ENCODE measurements around the gene INPP5E.

Gene INPP5E, protein sequence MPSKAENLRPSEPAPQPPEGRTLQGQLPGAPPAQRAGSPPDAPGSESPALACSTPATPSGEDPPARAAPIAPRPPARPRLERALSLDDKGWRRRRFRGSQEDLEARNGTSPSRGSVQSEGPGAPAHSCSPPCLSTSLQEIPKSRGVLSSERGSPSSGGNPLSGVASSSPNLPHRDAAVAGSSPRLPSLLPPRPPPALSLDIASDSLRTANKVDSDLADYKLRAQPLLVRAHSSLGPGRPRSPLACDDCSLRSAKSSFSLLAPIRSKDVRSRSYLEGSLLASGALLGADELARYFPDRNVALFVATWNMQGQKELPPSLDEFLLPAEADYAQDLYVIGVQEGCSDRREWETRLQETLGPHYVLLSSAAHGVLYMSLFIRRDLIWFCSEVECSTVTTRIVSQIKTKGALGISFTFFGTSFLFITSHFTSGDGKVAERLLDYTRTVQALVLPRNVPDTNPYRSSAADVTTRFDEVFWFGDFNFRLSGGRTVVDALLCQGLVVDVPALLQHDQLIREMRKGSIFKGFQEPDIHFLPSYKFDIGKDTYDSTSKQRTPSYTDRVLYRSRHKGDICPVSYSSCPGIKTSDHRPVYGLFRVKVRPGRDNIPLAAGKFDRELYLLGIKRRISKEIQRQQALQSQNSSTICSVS

DNA sequence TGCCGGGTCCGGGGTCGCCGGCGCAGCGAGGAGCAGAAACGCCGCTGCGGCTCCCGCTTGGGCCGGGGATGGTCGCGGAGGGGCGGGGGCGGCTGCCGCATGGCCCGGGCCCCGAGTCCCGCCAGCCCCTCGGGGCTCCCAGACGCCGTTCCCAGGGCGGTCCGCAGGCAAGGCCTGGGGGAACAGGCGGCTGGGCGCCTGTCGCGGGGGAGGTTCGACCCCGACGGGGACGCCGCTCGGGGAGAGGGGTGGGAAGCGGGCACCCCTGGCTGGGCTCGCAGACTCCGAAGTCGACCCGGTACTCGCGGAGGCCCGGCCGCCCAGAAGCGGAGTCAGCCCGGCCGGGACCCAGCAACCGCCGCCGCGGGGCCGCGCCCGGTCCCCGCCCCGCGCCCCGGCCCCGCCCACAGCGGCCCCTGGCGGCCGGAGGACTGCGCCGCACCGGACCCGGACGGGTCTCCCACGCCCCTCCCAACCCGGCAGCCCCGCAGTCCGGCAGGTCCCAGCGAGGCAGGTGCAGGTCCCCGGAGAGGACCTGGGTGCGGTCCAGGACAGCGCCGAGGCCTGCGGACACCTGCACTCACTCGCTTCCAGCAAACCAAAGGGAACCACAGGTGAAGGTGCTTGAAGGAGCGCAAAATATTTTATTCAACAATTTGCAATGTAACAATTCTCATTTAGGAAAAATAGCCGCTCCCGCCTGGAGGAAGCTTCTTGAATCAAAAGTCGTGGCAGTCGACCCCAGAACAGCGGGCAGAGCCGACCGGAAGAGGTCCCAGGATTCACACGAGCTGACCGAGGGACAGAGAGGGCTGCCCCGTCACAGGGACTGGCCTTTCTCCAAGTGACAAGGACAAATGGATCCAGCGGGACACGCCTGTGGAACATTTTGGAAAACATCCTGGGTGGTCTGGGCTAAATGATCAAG, at the start of gene INPP5E:
TSS of gene INPP5E (minus strand) at position 365 of the 928 bp plus-strand sequence. CDS start 426 bp downstream, outside the sequence.
- DNase-seq: peak; percentile 53

DNA sequence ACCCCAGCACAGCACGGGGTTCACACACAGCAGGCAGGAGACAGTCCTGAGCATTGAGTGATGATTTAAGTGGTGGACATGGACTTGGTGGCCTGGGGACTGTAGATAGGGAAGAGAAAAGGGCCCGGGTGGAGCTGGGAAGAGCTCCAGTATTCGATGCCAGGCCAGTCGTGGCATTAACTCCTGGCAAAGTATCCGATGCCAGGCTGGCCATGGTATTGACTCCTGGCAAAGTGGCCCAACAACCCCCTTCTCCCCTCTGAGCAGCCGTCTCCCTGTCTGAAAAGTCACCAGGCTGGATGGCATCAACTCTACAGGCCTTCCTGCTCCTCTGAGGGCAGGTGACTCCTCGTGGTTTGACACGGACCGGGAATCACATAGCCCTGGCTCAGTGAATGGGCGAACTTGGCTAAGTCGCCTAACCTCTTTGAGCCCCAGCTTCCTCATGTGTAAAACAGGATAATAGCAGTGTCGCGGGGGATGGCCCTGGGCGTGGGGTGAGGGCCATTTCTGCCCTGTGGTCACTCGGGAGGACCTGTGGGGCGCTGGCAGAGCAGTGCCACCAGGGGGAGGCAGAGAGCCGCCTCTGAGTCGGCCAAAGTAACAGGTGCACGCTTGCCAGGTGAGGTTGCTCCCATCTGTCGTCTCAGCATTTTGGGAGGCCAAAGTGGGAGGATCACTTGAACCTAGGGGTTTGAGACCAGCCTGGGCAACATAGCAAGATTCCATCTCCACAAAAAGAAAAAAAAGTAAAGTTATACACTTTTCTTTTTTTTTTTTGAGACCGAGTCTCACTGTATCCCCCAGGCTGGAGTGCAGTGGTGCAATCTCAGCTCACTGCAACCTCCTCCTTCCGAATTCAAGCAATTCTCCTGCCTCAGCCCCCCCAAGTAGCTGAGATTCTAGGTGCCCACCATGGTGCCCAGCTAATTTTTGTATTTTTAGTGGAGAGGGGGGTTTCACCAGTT, 48.9 kb upstream of the INPP5E start:
- DNase-seq: peak; percentile 37

GRCh38 chr9:136487672-136488071, 48.0 kb upstream of the INPP5E start:
- DNase-seq: no peak

DNA sequence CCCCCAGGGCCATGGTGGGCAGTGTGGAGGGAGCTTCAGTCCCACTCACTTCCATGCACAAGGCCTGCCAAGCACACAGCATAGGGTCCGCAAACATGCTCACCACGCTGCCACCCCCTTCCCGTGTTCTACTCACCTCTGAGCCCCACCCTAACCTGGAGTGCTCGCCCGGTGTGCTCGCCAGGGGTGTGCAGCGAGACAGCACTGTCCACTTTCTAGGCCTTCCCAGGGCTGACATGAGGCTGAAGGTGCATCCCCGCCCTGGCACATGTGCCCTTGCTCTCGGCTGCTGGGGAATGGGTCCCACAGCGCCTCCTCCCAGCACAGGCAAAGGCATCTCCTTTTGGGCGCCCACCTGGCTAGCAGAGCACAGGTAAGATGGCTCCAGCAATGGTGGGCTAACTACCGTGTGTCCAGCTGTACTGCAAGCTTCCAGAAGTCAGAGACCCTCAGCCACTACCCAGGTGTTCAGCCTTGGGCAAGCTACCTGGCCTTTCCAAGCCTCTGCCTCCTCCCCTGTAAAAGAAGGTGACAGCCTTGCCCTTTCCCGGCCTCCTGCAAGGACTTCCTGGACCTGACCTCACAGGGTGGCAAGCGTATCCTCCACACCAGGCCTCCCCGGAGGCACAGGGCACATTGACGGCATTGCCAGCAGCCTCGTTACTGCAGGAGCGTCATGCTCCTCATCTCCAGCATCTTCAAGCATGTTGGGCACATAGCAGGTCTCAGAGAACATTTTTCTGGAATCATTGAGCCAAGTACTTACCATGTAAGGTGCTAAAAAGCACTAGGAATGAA, 47.4 kb upstream of the INPP5E start:
- no peak for DNase-seq

- no peak for DNase-seq
Observed at GRCh38 chr9:136486131-136486530, 46.5 kb upstream of the INPP5E start.

- DNase-seq: peak; percentile 48
Observed at GRCh38 chr9:136485049-136486045, 45.7 kb upstream of the INPP5E start.

GRCh38 chr9:136484153-136485048, 44.8 kb upstream of the INPP5E start:
- DNase-seq: peak; percentile 35

DNA sequence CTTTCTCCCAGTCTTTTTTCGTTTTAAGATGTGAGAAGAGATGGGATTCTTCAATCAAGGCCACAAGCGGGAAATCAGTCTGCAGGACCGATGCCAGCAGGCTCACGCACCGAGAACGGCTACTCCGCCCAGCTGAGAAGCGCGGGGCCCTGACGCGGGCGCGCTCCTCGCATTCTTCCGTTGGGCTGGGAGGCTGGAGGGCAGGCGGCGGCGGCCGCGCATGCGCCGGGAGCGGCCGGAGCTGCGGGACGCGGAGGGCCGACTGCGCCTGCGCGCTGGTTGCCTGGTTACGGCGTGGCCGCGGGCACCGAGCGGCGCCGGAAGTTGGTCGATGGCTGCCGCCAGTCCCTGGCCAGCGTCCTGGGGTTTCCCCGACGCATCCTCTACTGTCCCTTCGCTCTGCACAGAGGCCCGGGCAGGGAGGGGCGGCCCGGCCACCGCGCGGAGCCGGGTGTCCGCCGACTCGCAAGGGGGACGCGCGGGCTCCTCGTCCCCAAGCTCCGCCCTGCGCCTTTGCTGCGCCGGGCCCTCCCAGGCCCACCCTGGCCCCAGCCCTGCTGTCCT, 44.0 kb upstream of the INPP5E start:
- peak; percentile 93 for DNase-seq

DNA sequence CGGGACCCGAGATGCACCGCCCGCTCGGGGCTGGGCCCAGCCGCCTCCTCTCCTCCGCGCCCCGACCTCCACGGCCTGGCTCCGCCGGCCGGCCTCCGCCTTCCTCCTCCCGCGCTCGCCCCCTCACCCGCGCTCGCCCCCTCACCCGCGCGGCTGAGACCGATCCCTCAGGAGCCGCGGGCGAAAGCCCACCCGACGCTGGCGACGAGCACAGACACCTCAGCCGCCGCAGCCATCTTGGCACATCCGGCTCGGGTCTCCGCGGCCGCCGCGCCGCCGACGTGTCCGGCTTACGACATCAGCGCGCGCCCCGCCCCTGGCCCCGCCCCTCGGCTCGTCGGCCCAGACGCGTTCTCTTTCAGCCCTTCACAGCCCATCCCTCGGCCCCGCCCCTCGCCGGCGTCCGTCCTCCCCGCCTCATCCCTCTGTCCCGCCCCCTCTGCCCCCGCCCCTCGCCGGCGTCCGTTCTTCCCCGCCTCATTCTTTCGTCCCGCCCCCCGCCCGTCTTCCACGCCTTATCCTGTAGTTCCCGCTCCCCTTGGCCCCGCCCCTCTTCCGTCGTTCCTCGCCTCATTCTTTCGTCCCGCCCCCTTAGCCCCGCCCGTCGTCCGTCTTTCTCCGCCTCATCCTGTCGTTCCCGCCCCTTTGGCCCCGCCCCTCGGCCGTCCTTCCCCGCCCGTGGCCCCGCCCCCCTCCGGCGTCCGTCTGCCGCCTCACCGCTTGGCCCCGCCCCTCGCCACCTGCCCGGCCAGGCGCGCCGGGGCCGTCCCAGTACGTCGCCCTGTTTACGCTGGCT, 43.3 kb upstream of the INPP5E start, which contains the start of gene SEC16A:
TSS of gene SEC16A (minus strand) at position 248 of the 796 bp plus-strand sequence. CDS start 5,425 bp downstream, outside the sequence.
- peak; percentile 99 for DNase-seq

GRCh38 chr9:136482046-136482792, 42.6 kb upstream of the INPP5E start:
- DNase-seq: peak; percentile 12

DNA sequence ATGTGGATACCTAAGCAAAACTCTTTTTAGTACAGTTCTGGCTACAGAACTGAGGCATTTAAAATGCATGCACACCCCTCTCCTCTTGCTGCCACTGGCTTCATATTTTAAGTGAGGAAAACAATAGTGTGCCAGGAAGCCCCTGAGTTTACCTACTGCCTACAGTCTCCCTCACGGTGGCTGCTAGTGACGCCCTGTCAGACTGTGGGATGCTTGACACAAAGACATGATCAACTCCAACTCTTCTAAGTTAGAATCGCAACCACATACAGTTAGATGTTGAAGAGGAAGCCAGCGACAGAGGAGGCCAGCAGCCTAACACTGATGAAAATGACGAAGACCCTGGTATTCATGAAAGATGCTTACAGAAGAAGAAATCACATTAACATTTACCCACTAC, 41.9 kb upstream of the INPP5E start:
- no peak for DNase-seq

GRCh38 chr9:136476369-136477150, 36.9 kb upstream of the INPP5E start:
- no peak for DNase-seq

DNA sequence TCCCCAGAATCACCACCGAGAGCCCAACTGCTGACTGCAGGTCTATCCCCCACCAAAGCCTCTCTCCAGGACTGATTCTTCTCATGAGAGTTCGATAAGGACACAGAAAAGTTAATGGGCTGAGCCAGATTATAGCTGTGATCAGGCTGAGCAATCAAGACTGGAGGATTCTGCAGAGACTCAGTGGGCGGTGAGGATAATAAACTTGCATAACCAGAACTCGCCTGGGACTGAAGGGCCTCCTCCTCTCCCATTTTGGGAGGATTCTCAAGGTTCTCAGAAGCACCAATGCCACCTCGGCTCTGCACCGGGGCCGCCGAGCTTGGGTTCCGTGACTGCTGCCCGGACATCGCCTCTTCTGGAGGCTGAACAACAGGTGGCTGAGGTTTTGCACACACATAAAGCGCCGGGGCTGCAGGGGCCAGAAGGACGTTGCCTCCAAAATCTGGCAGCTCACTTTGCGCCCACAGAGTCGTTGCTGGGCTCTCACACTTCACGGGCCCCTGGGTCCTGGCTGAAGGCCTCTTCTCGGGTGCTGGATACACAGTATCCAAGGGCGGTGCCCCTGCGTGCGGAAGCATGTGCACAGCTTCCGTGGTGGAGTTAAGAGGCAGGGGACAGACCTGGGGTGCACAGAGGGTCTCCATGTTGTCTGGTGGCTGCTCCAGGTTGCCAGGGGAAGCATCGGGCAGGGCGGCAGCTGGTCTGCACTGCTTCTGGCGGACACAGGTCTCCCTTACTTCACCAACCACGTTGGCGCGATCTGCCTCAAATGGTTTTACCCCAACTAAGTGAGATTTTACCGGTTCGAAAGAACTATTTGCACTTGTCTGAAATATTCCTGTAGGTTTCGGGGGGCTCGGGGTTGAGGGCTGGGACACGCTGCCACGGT, 35.6 kb upstream of the INPP5E start:
- no peak for DNase-seq

GRCh38 chr9:136474021-136474640, 34.5 kb upstream of the INPP5E start:
- DNase-seq: no peak
